ENCODE data around the gene EXOSC10.
A peak's percentile ranks its signal among the peaks of the same experiment; 100 is the strongest.
"Not testable (repeated sequence)": the region's sequence is repeated elsewhere in the genome, so short reads cannot be mapped to it uniquely, and the experiment has no call there.

Gene EXOSC10

GRCh38 chr1:11109047-11109760 lies 9.5 kb upstream of the EXOSC10 start:
- DNase-seq, result no peak

GRCh38 chr1:11107599-11107998 lies 7.9 kb upstream of the EXOSC10 start:
- no peak for DNase-seq

GRCh38 chr1:11105586-11105985 lies 5.9 kb upstream of the EXOSC10 start:
- DNase-seq, result no peak

- no peak for DNase-seq
Observed at GRCh38 chr1:11101347-11101746, 1.7 kb upstream of the EXOSC10 start.

GRCh38 chr1:11100806-11101205 lies 1.1 kb upstream of the EXOSC10 start:
- not testable (repeated sequence) for DNase-seq

- no peak for DNase-seq
Observed at GRCh38 chr1:11100149-11100493, 452 bp upstream of the EXOSC10 start.

- DNase-seq, result no peak
Observed at GRCh38 chr1:11098931-11099309, 749 bp downstream of the EXOSC10 start.

- not testable (repeated sequence) for DNase-seq
Observed at GRCh38 chr1:11083784-11084183, 15.9 kb downstream of the EXOSC10 start.

GRCh38 chr1:11080931-11081330 lies 18.7 kb downstream of the EXOSC10 start:
- DNase-seq, result no peak

- no peak for DNase-seq
Observed at GRCh38 chr1:11078631-11079030, 21.0 kb downstream of the EXOSC10 start.

GRCh38 chr1:11073398-11073797 lies 26.3 kb downstream of the EXOSC10 start:
- not testable (repeated sequence) for DNase-seq

- no peak for DNase-seq
Observed at GRCh38 chr1:11072216-11072917, 27.3 kb downstream of the EXOSC10 start.

GRCh38 chr1:11071463-11072215 lies 28.0 kb downstream of the EXOSC10 start:
- peak; percentile 24 for DNase-seq

- DNase-seq, result no peak
Observed at GRCh38 chr1:11070876-11071275, 28.8 kb downstream of the EXOSC10 start.

GRCh38 chr1:11068600-11069473 lies 30.8 kb downstream of the EXOSC10 start:
- DNase-seq, result no peak

GRCh38 chr1:11067716-11068599 lies 31.7 kb downstream of the EXOSC10 start:
- DNase-seq, result no peak

- no peak for DNase-seq
Observed at GRCh38 chr1:11065796-11066195, 33.9 kb downstream of the EXOSC10 start.

GRCh38 chr1:11064942-11065341 lies 34.7 kb downstream of the EXOSC10 start:
- no peak for DNase-seq

GRCh38 chr1:11063937-11064537 lies 35.6 kb downstream of the EXOSC10 start:
- not testable (repeated sequence) for DNase-seq

- DNase-seq, result no peak
Observed at GRCh38 chr1:11062965-11063401, 36.7 kb downstream of the EXOSC10 start.

GRCh38 chr1:11061652-11062365 lies 37.9 kb downstream of the EXOSC10 start:
- no peak for DNase-seq
